GM19468 (cell line): ENCODE results near the gene GALNT13.

Source experiments
- ATAC-seq: cut with Tn5 transposase; IDR thresholded peaks from one replicate; pipeline ENCODE4 v1.9.1; 2021; ENCODE audit warnings: mild to moderate bottlenecking, moderate library complexity, moderate number of reproducible peaks; ENCODE audit not compliant: unreplicated experiment; ENCODE audit errors: extremely low read depth

GALNT13 gene

GRCh38 chr2:154203206-154203605, 331.5 kb downstream of the GALNT13 start:
- no peak for ATAC-seq

- no peak for ATAC-seq
Measured at GRCh38 chr2:154203902-154204301, 332.2 kb downstream of the GALNT13 start.

- no peak for ATAC-seq
Measured at GRCh38 chr2:154207288-154208047, 335.7 kb downstream of the GALNT13 start.

GRCh38 chr2:154223726-154224125, 352.0 kb downstream of the GALNT13 start:
- ATAC-seq = no peak

- no peak for ATAC-seq
Measured at GRCh38 chr2:154226931-154227330, 355.2 kb downstream of the GALNT13 start.

- ATAC-seq = no peak
Measured at GRCh38 chr2:154228566-154229280, 357.0 kb downstream of the GALNT13 start.

- ATAC-seq = no peak
Measured at GRCh38 chr2:154229966-154230365, 358.2 kb downstream of the GALNT13 start.

- no peak for ATAC-seq
Measured at GRCh38 chr2:154231021-154231420, 359.3 kb downstream of the GALNT13 start.

- no peak for ATAC-seq
Measured at GRCh38 chr2:154233231-154233630, 361.5 kb downstream of the GALNT13 start.

GRCh38 chr2:154238252-154238651, 366.5 kb downstream of the GALNT13 start:
- no peak for ATAC-seq

GRCh38 chr2:154240316-154240715, 368.6 kb downstream of the GALNT13 start:
- ATAC-seq = no peak

GRCh38 chr2:154240921-154241379, 369.2 kb downstream of the GALNT13 start:
- ATAC-seq = no peak

GRCh38 chr2:154242687-154243086, 371.0 kb downstream of the GALNT13 start:
- ATAC-seq = no peak

- ATAC-seq = no peak
Measured at GRCh38 chr2:154243685-154244084, 372.0 kb downstream of the GALNT13 start.

GRCh38 chr2:154244932-154245331, 373.2 kb downstream of the GALNT13 start:
- no peak for ATAC-seq

- ATAC-seq = no peak
Measured at GRCh38 chr2:154247503-154247902, 375.8 kb downstream of the GALNT13 start.

- ATAC-seq = no peak
Measured at GRCh38 chr2:154256136-154256535, 384.4 kb downstream of the GALNT13 start.

- ATAC-seq = no peak
Measured at GRCh38 chr2:154259030-154259429, 387.3 kb downstream of the GALNT13 start.

GRCh38 chr2:154261473-154262027, 389.8 kb downstream of the GALNT13 start:
- no peak for ATAC-seq

- no peak for ATAC-seq
Measured at GRCh38 chr2:154263206-154263605, 391.5 kb downstream of the GALNT13 start.

- ATAC-seq = no peak
Measured at GRCh38 chr2:154264024-154264423, 392.3 kb downstream of the GALNT13 start.
